IPS-18c (cell line): ENCODE measurements around the gene MSI2.

Experiments used
- H3K4me3 ChIP-seq: 2 replicates; pipeline ENCODE4 v1.7.0; 2013; ENCODE audit warnings: low read depth, mild to moderate bottlenecking, low read length, moderate library complexity; ENCODE audit not compliant: insufficient read depth
- H3K9me3 ChIP-seq: one replicate; pipeline ENCODE4 v1.6.1; 2013; ENCODE audit warnings: mild to moderate bottlenecking, low read length, moderate library complexity; ENCODE audit not compliant: control insufficient read depth, insufficient read depth

The MSI2 gene

DNA sequence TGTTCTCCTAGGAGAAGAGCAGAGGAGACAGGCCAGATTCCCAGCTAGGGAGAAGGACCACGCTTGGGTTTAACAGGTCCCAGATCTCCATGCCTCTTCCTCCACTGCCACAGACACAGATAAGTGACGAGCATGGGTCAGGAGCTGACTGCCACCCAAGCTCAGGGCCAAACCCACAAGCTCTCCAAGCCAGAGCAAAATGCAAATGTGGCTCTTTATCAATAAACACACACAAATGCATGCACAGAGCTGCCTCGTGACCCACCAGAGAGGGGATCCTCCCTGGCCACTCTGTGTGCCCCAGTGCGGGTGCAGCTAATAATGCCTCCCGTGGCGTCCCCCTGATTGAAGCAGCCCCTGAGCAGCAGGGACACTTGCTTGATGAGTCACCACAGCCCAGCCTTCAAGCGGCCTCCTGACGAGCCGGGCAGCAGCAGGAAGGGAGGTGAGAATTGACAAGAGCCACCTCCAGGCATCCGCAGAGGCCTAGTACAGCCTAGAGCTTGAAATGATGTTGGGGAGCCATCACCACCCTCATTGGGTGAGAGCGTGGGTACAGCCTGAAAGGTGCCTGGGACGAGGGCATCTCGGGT is 344.9 kb downstream of the MSI2 start:
- no peak overlapping the region for H3K4me3 ChIP-seq
- H3K9me3 ChIP-seq: no peaks in the 10 kb centered on the region

GRCh38 chr17:57602896-57603295 is 346.6 kb downstream of the MSI2 start:
- H3K4me3 ChIP-seq: no peak overlapping the region
- H3K9me3 ChIP-seq: no peaks in the 10 kb centered on the region

DNA sequence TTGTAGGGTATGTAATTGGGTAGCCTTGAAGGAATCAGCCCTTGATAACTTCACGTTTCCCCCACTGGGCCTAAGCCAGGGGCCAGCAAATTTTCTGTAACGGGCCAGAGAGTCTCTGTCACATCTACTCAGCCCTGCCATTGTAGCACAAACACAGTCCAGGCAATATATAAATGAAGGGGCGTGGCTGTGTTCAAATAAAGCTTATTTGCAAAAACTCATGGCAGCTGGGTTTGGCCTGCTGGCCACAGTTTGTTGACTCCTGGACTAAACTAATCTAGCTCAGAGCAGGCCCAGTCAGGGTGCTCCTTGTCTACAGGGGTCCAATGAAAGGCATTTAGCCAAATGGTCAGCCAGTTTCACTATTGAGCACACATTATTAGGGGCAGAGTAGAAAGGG is 347.2 kb downstream of the MSI2 start:
- Histone ChIP-seq H3K4me3 (no peak overlapping the region), H3K9me3 (no peaks in the 10 kb centered on the region)

- no peak overlapping the region for H3K4me3 ChIP-seq
Observed at GRCh38 chr17:57603978-57604377, 347.7 kb downstream of the MSI2 start.

DNA sequence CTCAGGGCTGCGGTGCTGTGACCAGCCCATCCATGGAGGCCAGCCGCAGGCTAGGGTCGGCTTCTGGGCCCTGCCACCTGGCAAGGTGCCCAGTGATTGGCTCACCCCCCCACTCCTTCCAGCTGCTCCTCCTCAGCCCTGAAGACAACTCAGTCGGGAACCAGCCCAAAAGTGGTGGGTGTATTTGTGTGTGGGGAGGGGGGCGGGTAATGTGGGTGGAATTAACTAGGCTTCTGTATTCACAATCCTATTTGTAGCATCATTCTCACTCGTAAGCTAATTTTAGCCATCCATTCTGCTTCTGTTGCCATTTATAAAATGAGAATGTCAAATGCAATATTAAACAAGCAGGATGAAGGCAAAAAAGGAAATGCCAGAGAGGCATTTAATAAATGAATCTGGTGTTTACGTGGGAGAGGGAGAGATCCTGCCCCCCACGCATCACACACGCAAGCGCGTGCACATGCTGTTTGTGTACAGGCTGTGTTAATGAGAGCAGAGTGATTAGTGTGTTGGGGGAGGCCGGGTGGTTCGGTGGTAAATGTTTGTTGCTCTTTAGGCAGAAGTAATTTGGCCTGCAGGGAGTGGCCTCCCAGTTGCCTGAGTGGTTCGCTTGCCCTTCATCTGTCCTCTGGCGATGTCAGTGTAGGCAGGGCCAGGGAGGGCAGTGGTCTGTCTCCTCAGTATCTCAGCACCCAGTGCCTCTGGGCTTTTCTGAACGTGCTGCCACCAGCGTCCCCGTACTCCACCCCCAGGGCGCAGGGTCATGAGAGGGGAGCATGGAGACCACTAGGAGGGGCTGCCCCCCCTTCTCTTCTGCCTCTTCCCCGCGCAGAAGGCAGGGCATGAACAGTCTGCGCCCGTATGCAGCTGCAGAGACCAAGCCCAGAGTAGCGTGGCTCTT is 348.7 kb downstream of the MSI2 start:
- Histone ChIP-seq H3K9me3 (no peaks in the 10 kb centered on the region), H3K4me3 (no peak overlapping the region)

More at GRCh38 chr17:57603978-57604377, 347.7 kb downstream of the MSI2 start:
- no peaks in the 10 kb centered on the region for H3K9me3 ChIP-seq

- H3K4me3 ChIP-seq: no peak overlapping the region
- no peaks in the 10 kb centered on the region for H3K9me3 ChIP-seq
Observed at GRCh38 chr17:57605675-57606105, 349.4 kb downstream of the MSI2 start.

GRCh38 chr17:57606111-57606875 is 350.0 kb downstream of the MSI2 start:
- Histone ChIP-seq H3K9me3 (no peaks in the 10 kb centered on the region), H3K4me3 (no peak overlapping the region)

DNA sequence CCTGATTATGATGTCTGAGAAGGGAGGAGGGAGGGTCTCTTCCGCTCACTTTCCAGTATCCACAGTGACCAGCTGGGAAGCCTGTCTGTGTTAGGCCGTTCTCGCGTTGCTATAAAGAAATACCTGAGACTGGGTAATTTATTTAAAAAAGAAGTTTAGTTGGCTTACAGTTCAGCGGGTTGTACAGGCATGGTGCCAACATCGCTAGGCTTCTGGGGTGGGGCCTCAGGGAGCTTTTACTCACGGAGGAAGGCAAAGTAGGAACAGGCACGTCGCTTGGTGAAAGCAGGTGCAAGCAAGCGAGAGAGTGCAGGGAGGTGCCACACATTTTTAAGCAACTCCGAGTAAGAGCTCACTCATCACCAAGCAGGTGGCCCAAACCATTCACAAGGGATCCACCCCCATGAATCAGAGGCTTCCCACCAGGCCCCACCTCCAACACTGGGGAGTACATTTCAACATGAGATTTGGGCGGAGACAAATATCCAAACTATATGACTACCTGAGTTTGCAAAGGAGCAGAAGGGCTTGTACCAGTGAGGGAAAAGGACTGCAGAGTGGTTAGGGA is 351.3 kb downstream of the MSI2 start:
- H3K9me3 ChIP-seq: no peaks in the 10 kb centered on the region
- H3K4me3 ChIP-seq: no peak overlapping the region

DNA sequence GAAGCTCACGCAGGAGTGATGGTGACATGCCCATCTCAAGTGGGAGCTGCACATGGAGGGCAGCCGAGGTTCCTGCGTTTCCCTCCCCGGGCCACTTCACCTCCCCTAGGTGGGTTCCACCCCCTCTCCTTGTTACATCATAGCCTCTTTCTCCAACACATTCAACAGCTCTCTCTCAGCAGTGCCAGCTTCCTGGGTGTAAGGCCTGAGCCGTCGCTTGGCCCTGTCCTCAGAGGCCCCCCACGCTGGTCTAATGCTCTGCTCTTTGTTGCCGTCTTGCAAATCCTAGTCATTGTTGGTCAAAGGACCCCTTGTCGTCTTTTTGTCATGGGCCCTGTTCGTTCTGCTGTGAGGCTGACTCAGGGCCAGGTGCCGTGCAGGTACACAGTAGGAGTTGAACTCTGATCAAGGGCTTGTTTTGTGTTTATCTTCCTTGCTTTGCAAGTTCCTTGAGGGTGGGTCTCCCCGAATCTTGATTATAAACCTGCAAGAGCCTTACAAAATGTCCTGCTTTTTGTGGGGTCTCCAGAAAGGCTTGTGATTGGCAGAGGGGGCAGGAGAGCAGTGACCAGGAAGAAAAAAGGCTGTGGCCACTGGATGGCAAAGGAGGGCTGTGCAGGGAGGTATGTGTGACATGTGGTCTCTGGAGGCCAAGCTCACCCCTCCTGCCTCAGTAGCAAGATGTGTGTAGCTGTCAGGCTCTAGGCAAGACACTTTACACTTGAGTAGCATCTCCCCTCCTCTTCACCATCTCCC is 352.2 kb downstream of the MSI2 start:
- Histone ChIP-seq H3K9me3 (no peaks in the 10 kb centered on the region), H3K4me3 (no peak overlapping the region)

GRCh38 chr17:57609125-57609877 is 353.0 kb downstream of the MSI2 start:
- no peak overlapping the region for H3K4me3 ChIP-seq
- no peaks in the 10 kb centered on the region for H3K9me3 ChIP-seq

DNA sequence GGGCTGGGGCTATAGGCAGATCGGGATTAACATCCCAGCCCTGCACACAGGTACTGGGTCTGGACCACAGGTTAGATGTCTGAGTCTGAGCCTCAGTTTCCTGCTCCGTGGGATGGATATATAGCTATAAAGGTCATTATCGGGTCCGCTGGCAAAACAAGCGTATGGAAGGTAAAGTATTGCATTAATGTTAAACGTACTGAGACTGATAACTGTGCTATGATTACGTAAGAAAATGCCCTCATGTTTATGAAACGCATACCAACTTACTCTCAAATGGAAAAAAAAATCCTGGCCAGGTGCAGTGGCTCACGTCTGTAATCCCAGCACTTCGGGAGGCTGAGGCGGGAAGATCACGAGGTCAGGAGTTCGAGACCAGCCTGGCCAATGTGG is 353.6 kb downstream of the MSI2 start:
- H3K9me3 ChIP-seq: no peaks in the 10 kb centered on the region
- no peak overlapping the region for H3K4me3 ChIP-seq

DNA sequence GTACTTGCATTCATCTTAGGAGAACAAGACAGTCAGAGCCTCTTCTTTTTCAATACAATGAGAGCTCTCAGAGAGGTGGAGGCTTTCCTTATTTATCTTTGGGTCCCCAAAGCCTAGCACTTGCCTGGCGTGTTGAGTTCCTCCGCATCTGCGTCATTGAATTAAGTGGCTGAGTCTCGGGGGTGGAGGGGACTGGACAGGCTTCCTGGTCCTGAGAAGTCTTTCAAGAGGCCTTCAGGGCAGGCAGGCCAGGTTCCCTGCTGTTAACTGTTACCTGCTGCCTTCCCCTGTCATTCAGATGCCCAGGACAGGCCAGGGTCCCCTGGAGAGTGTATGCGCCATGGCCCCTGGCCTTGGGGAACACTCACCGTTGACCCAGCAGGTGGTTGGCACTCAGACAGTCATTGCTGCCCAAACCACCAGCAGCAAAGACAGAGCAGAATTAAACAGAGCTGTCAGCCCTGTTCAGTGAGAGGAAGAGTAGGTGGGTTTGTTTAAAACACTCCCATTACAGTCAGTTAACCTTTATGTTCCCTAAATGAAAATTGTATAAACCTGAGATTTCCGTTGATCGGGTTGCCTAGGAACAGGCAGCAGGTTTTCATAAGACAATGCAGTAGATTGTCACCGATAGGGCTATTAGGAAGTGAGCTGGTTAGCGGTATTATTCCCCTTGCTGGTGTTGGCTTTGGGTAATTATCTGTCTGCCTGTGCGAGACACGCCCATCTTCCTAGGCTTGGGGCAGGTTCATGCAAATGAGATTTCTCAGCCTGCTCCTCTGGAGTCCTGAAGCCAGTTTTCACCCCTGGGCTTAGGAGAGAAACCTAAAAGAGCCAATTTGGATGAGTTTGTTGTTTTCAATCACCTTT is 356.1 kb downstream of the MSI2 start:
- no peaks in the 10 kb centered on the region for H3K9me3 ChIP-seq
- no peak overlapping the region for H3K4me3 ChIP-seq

DNA sequence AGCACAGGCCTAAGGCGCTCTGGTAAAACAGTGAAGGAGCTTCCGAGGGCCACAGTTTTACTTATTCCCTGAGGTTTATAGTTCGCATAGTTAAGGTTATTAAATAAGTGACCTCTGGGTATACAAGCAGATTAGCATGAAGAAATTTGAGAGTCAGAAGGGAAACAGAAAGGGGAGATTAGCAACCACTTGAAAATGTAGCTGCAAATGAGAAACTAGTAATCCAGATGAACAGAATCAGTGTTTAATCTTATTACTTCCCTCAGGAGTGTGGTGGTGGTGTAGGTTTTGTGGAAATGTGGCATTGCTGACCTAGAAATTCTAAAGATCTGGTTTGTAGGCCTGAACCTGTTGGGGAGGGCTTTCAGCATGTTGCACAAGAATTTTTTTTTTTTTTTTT is 358.4 kb downstream of the MSI2 start:
- Histone ChIP-seq H3K9me3 (no peaks in the 10 kb centered on the region), H3K4me3 (no peak overlapping the region)

- Histone ChIP-seq H3K9me3 (no peaks in the 10 kb centered on the region), H3K4me3 (no peak overlapping the region)
Observed at GRCh38 chr17:57615836-57616757, 359.8 kb downstream of the MSI2 start.

DNA sequence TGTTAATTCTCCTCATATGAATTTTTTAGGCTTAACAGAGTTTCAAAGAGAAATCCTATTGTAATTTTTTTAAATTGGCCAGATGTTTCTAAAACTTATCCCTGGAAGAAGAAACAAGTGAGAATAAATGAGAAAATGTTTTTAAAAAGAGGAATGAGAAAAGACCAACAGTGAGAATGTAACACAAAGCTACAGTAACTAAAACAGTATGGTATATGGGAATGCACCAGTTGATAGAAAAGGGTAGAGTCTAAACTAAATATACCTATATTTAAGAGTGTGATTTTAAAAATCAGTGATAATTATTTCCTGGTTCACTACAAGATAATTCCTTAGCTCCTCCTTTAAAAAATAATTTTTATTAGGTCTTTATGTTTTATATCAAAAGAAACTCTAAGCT is 360.9 kb downstream of the MSI2 start:
- H3K4me3 ChIP-seq: no peak overlapping the region
- H3K9me3 ChIP-seq: no peaks in the 10 kb centered on the region
